ENCODE data around the gene ACD.
"Not testable (repeated sequence)": the region's sequence is repeated elsewhere in the genome, so short reads cannot be mapped to it uniquely, and the experiment has no call there.

ACD gene

GRCh38 chr16:67659675-67660563 is at the start of gene ACD:
Gene ACD, minus strand, starts transcription at chr16:67660260. Its CDS starts 40 bp downstream, at chr16:67660220.
- peak; percentile 93 for DNase-seq

GRCh38 chr16:67709050-67709449 is 49.0 kb upstream of the ACD start:
- DNase-seq, result no peak

- no peak for DNase-seq
Observed at GRCh38 chr16:67708368-67708771, 48.3 kb upstream of the ACD start.

GRCh38 chr16:67707790-67708189 is 47.7 kb upstream of the ACD start:
- no peak for DNase-seq

- no peak for DNase-seq
Observed at GRCh38 chr16:67707210-67707609, 47.1 kb upstream of the ACD start.

GRCh38 chr16:67704110-67704509 is 44.0 kb upstream of the ACD start:
- no peak for DNase-seq

GRCh38 chr16:67703626-67704025 is 43.6 kb upstream of the ACD start:
- no peak for DNase-seq

GRCh38 chr16:67702130-67702529 is 42.1 kb upstream of the ACD start:
- DNase-seq, result no peak

- no peak for DNase-seq
Observed at GRCh38 chr16:67701420-67701819, 41.4 kb upstream of the ACD start.

GRCh38 chr16:67699265-67699664 is 39.2 kb upstream of the ACD start:
- DNase-seq, result no peak

GRCh38 chr16:67697422-67698185 is 37.5 kb upstream of the ACD start:
- DNase-seq, result no peak

- no peak for DNase-seq
Observed at GRCh38 chr16:67694611-67695010, 34.6 kb upstream of the ACD start.

- DNase-seq, result not testable (repeated sequence)
Observed at GRCh38 chr16:67693517-67694285, 33.6 kb upstream of the ACD start.

GRCh38 chr16:67685388-67686112 is 25.5 kb upstream of the ACD start:
- DNase-seq, result no peak

- no peak for DNase-seq
Observed at GRCh38 chr16:67683767-67684166, 23.7 kb upstream of the ACD start.

- DNase-seq, result no peak
Observed at GRCh38 chr16:67679935-67680897, 20.2 kb upstream of the ACD start.

GRCh38 chr16:67678354-67679023 is 18.4 kb upstream of the ACD start:
- DNase-seq, result no peak

- DNase-seq, result no peak
Observed at GRCh38 chr16:67677712-67678111, 17.7 kb upstream of the ACD start.

GRCh38 chr16:67676939-67677338 is 16.9 kb upstream of the ACD start:
- no peak for DNase-seq

- no peak for DNase-seq
Observed at GRCh38 chr16:67676516-67676915, 16.5 kb upstream of the ACD start.

- DNase-seq, result no peak
Observed at GRCh38 chr16:67675999-67676398, 15.9 kb upstream of the ACD start.
